Measurements from ENCODE around the gene CYP1A2.
"Not testable (repeated sequence)": the region's sequence is repeated elsewhere in the genome, so short reads cannot be mapped to it uniquely, and the experiment has no call there.

The CYP1A2 gene, protein sequence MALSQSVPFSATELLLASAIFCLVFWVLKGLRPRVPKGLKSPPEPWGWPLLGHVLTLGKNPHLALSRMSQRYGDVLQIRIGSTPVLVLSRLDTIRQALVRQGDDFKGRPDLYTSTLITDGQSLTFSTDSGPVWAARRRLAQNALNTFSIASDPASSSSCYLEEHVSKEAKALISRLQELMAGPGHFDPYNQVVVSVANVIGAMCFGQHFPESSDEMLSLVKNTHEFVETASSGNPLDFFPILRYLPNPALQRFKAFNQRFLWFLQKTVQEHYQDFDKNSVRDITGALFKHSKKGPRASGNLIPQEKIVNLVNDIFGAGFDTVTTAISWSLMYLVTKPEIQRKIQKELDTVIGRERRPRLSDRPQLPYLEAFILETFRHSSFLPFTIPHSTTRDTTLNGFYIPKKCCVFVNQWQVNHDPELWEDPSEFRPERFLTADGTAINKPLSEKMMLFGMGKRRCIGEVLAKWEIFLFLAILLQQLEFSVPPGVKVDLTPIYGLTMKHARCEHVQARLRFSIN

DNA sequence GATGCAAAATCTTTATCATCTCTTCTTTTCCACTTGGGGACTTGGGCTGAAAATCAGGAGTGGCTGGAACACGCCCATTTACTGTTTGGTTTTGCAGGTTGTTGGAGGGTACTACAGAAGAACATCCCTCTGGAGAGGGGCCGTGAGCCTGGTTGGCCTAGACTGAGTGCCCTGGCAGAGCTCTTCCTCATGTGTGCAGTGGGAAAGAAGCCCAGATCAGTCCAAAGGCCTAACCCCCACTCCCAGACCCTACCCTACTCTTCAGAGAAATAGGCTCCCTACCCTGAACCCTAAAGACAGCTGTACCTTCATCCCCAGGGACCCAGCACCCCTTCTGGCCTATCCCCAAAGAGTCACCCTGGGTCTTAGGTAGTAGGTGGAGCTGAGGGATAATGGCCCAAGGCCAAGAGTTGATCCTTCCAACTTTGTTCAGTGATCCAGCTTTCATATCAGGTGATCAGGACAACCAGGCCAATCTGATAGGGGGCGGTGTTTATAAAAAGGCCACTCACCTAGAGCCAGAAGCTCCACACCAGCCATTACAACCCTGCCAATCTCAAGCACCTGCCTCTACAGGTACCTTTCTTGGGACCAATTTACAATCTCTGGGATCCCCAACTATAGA is at the start of gene CYP1A2:
TSS of gene CYP1A2 (plus strand) at position 524 of the 625 bp plus-strand sequence. CDS start 894 bp downstream, outside the sequence.
- no peak for FAIRE-seq
- no peak for DNase-seq (ENCODE audit: low spot score)

DNA sequence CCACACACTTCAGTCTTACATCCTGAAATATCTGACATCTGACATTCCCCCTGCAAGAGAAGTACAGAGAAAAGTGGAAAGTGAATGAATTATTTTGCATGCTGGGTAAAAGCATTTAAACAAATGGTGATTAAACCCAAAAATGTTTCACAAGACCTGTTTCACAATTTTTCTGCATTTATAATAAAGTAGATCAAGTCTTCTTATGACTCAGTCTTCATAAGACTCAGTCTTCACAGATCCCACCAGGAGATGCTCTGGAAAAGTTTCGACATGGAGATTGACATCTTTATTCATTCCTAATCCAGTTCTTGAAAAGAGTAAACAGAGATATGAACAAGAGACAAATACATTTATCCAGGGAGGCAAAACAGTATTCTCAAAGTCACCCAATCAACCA is 39.6 kb upstream of the CYP1A2 start:
- no peak for DNase-seq (ENCODE audit: low spot score)

DNA sequence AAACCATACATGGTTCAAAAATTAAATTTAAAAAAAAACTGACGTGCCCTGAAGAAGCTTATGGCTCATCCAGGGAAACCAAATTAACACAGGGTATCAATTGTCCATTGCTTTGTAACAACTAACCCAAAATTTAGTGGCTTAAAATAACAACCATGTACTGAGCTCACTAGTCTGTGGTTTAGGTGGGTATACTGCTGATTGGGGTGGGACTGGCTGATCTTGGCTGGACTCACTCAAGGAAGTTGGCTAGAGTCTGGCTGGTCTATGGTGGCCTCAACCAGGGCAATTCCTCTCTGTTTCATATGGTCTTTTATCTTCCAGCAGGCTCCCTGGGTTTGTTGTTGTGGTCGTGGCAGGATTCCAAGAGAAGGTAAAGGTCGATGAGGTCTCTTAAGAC is 38.8 kb upstream of the CYP1A2 start:
- FAIRE-seq (no peak), DNase-seq (ENCODE audit: low spot score) (no peak)

More for the DNA sequence above, 39.6 kb upstream of the CYP1A2 start:
- FAIRE-seq = no peak

DNA sequence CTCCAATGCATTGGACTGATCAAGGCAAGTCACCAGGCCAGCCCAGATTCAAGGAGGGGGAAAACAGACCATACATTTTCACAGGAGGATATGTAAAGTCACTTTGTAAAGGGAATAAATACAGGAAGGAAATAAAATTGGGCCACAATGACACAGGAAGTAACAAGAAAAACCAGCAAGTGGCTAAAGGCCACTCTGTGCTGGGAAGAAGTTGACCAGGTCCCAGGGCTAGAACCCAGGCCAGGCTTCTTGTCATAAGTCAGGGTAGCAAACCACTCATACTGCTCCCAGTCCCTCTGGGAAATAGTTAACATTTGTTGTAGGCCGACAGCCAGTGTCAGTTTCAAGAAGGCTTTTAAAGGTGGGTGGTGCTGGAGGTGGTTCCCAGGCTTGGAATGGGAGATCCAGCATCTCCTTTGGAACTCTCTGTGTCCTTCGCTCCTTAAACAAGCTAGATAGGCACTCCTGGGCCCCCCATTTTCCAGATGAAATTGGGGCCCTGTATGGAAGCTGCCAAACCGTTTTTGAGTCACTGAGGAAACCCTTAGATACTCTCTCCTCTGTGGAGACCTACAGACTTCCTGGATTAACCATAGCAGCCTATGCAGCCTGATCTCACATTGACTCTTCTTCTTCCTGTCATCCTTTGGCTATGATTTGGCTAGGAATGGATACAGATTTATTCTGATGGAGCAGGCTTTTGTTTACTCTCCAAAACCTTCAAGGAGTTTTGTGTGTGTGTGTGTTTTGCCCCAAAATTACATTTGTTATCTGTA is 38.1 kb upstream of the CYP1A2 start:
- DNase-seq (ENCODE audit: low spot score) = no peak
- FAIRE-seq = no peak

DNA sequence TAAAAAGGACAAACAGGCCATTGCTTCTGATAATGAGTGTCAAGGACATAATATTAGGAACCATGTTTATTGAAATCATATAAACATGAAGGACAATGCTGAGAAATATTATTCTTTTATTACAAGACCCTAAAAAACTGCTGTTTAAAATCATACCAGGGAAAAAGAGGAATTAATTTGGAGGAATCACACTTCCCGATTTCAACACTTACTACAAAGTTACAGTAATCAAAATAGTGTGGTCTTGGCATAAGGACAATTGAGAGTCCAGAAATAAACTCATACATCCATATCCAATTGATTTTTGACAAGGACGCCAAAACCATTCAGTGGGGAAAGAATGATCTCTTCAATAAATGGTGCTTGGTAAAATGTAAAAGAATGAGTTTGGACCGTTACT is 36.3 kb upstream of the CYP1A2 start:
- no peak for DNase-seq (ENCODE audit: low spot score)
- FAIRE-seq = no peak

DNA sequence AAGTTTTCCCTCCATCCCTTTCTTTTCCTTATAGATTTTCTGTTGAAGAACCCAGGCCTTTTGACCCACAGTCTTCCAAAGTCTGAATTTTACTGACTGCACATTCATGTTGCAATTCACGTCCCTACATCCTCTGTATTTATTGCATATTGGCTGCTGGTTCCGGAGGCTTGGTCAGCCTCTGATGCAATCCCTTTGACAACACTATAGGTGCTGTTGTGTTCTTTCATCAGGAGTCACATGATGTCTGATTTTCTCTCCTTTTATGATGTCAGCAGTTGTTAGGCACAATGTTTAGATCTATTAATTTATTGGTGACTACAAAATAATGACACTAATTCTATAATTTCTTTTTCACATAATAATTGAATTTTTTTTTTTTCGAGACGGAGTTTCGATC is 32.0 kb upstream of the CYP1A2 start:
- no peak for FAIRE-seq

DNA sequence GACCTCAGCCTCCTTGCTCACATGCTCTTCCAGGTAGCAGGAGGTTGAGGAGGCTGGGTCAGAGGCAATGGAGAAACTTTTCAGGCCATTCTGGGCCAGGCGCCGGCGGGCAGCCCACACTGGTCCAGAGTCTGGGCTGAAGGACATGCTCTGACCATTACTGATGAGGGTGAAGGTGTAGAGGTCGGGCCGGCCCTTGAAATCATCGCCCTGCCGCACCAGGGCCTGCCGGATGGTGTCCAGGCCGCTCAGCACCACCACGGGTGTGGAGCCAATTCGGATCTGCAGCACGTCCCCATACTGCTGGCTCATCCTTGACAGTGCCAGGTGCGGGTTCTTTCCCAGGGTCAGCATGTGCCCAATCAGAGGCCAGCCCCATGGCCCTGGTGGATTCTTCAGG is 26.1 kb upstream of the CYP1A2 start:
- no peak for FAIRE-seq
- DNase-seq (ENCODE audit: low spot score) = no peak

More for the DNA sequence above, 32.0 kb upstream of the CYP1A2 start:
- DNase-seq (ENCODE audit: low spot score) = no peak

DNA sequence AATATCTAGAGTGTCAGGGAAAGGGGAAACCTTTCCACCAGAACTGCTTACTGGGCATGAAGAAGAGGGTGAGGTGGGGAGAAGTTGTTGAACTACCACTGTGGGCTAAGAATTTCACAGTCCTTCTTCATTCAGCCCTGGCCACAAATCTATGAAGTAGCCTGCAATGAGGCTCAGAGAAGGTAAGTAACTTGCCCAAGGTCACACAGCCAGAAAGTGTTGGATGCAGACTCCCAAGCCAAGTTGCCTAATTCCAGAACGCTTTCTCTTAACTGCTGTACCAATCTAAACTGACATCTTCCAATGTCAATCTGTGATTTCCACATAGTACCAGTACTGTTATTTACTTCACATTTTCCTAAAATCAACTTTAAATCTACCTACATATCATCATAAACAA is 25.5 kb upstream of the CYP1A2 start:
- no peak for FAIRE-seq
- no peak for DNase-seq (ENCODE audit: low spot score)

DNA sequence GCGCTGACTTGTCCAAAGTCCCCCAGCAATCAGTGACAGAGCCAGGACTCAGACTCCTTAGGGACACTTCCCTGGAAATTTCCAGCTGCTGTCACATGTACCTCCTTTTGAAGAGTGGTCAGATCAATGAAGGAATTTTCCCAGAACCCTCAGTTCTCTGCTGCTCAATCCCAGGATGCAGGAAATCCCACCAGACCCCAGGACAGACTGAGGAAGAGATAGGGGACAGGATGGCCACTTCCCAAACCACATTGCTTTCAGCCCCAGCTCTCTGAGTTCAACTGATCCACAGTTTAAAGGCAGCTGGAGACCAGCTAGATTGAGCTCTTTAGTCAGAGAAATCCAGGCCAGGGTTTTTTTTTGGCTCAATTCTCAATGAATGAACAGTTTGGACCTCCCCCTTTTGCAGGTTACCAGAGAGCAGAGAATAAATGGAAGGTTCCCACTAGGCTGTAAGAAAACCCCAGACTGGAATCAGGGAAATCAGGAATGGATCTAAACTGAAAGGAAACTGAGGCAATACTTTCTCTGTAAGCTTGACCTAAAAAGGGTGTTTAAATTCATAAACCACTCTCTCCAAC is 24.8 kb upstream of the CYP1A2 start:
- DNase-seq (ENCODE audit: low spot score) = peak; percentile 11
- no peak for FAIRE-seq

DNA sequence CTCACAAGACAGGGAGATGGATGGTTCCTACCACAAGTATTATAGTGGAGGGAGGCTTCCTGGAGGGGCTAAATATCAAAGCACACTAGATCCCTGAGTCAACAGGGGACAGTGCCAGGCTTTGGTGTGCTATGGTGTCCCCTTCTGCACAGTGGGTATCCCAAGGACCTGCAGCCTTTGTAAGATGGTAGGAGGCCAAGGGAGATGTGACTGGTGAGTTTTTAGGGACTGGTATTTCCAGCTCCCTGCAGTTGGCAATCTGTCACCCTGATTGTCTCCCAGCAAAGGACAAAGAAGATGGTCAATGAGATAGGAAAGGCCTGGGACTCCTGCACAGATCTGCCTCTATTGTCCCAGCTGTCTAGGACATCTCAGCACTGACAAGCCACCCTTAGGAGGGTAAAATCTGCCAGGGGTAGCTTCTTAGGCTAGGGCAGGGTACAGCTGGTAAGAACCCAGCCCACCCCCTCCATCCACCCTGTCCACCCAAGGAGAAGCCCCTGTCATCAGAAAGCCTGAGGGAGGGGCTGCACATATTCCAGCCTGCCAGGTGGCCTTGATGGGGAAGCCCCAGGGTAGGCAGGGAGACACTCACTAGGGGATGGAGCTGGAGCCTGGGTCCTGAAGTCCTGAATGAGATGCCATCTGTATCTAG is 23.9 kb upstream of the CYP1A2 start:
- no peak for FAIRE-seq
- no peak for DNase-seq (ENCODE audit: low spot score)

DNA sequence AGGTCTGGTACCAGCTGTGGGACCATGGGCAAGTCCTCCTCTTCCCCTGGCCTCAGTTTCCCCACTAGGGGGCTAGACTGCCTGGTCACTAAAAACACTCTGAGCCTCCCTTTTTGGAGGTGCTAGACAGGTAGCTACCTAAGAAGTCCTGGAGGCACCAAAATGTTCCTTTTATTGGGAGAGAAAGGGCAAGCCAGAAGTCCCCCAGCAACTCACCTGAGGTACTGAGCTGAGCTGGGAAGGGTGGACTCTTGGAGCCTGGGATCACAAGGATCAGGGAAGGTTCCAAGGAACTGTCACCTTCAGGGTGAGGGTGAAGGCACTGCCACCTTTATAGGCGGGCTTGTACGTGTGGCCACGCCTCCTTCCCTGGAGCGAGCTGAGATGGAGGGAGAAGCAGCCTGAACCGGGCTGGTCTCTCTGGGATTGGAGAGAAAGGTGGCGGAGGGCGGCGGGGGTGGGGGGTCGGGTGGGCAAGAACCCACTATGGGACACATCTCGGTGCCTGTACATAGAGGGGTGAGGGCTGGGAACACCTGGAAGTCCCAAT is 23.3 kb upstream of the CYP1A2 start, which contains the start of gene CYP1A1:
TSS of gene CYP1A1 (minus strand) at position 304 of the 550 bp plus-strand sequence. CDS start 2,431 bp downstream, outside the sequence.
- DNase-seq (ENCODE audit: low spot score) (no peak), FAIRE-seq (no peak)

DNA sequence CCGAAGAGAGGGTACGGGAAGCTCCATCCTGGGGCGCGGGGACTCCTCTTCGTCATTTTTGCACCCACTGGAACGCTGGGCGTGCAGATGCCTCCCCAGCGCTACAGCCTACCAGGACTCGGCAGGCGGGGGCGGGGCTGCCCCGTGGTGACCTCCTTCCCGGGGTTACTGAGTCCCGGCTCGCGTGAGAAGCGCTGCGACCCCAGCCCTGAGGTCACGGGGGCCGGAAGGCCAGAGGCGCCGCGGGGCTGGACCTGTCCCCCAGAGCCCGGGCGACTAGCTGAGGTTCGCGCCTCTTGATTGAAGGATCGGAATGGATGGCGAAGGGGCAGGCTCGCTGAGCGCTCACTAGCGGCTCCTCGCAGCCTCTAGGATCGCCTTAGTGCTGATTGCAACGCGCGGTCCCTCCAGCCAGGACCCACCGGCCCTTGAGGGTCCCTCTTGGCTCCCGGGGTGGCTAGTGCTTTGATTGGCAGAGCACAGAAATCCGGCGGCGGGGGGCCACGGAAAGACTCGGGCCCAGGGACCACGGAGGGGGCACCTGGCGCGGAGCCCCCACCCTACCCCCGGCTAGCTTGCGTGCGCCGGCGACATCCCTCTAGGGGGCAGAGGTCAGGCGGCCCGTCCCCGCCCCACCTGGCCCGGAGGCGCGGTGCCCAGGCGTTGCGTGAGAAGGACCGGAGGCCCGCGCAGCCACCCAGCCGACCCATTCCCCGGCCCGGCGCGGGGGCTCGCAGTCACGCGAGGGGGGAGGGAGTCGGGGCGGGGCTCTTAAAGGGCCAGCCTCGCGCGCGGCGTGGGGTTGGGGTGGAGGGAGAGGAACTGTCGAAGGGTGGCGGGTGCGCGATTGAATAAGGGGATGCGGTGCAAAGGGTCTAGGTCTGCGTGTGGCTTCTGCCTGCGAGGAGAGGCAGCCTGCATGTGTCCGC is 22.5 kb upstream of the CYP1A2 start:
- FAIRE-seq (no peak), DNase-seq (ENCODE audit: low spot score) (no peak)

DNA sequence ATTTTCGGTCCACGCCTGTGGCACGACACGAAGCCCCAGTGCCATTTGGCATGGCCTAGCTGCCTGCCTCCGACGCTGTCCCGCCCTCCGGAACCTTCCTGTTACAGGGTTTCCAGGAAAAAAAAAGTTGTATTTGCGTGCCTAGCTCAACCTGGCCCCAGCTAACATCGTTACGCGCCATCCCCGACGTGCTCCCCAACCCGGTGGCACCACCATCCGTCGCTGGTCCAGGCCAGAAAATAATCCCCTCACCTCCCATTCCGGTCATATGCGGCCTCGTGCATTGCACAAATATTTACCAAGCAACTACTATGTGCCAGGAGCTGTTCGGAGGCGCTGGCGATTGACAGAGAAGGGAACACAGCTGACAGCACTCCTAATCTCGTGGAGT is 21.9 kb upstream of the CYP1A2 start:
- FAIRE-seq (no peak), DNase-seq (ENCODE audit: low spot score) (no peak)

DNA sequence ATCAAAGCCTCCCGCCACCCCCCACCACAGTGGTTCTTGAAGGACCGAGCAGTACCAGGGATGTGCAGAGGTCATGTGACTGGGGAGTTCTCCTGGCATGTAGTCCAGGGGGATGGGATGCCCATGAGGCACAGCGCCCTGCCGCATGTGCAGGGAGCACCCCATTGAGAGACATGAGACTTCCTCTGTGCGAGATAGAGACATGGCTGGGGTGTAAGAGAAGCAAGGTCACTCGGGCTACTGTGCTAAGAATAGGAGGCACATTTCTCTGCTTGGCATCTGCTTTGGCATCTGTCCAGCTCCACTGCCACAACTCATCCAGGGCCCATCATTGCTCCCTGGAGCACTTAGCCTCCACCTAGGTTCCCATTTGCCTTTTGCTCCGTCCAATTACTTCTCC is 20.9 kb upstream of the CYP1A2 start:
- no peak for DNase-seq (ENCODE audit: low spot score)
- FAIRE-seq = no peak

DNA sequence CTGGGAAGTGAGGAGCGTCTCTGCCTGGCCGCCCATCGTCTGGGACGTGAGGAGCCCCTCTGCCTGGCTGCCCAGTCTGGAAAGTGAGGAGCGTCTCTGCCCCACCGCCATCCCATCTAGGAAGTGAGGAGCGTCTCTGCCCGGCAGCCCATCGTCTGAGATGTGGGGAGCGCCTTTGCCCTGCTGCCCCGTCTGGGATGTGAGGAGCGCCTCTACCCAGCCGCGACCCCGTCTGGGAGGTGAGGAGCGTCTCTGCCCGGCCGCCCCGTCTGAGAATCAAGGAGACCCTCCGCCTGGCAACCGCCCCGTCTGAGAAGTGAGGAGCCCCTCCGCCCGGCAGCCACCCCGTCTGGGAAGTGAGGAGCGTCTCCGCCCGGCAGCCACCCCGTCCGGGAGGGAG is 19.9 kb upstream of the CYP1A2 start:
- not testable (repeated sequence) for FAIRE-seq; DNase-seq (ENCODE audit: low spot score)

DNA sequence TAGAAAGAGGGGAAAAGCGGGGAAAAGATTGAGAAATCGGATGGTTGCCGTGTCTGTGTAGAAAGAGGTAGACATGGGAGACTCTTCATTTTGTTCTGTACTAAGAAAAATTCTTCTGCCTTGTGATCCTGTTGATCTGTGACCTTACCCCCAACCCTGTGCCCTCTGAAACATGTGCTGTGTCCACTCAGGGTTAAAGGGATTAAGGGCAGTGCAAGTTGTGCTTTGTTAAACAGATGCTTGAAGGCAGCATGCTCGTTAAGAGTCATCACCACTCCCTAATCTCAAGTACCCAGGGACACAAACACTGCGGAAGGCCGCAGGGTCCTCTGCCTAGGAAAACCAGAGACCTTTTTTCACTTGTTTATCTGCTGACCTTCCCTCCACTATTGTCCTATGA is 19.3 kb upstream of the CYP1A2 start:
- not testable (repeated sequence) for FAIRE-seq; DNase-seq (ENCODE audit: low spot score)

DNA sequence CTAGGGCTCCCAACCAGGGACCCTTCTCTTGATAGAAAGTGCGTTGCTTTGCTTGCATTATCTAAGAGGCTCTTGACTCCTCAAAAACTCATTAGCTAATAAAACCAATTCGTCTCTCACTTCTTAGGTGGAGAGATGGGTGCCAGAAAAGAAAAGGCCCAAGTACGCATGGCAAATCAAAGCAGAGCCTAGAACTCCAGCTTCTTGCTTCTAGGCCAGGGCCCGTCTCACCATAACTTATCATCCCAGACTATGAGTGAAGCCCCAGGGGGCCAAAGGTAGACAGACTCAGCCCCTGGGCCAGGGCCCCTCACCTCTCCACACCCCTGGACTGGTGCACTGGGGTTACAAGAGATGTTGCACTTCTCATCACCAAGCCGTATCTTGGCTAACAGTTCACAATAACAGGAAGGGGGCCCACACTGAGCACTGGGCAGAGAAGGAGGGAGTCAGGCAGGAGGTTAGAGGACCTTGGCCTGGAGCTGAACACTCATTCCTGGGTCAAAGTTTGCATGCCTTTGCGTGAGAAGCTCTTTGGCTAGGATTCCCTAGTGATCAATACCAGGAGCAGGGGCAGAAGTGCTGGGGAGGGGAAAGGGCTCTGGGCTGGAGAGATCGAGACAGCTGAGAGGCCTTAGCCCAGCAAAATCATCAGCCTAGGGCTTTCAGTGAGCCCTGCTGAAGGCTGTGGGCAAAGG is 17.9 kb upstream of the CYP1A2 start:
- FAIRE-seq = no peak

DNA sequence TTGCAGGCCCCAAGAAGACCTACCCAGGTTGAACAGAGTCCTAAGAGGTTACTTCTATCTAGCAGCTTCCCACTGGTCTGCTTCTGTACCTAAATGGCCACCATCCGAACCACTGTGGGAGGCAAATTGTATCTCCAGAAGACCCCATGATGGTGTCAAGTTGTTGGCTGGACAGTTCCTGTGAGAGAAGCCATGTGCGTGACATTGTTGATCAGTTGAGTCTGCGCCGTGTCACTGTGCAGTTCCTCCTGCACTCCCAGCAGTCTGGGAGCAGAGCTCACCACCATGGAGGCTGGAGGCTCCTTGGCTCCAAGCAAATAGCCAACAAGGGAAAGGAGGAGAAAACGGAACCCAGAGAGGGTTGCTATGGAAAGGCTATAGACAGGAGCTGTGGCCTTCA is 15.8 kb upstream of the CYP1A2 start:
- no peak for FAIRE-seq
- no peak for DNase-seq (ENCODE audit: low spot score)

More for the DNA sequence above, 17.9 kb upstream of the CYP1A2 start:
- DNase-seq (ENCODE audit: low spot score) = no peak

DNA sequence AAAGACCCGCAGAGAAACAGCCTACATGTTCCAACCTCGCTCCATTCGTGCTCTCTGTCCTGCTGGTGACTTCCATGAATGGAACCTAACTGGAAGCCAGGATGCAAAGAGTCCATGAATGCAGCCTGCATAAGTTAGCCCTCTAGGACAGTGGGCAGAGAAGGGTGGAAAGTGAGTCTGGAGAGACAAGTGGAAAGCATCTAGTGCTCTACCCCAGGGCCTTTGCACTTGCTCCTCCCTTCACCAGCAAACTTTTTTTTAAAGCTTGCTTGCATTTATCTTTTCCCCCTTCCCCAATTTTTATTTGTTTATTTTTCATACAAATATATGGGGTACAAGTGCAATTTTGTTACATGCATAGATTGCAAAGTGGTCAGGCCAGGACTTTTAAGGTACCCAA is 15.4 kb upstream of the CYP1A2 start:
- DNase-seq (ENCODE audit: low spot score) (no peak), FAIRE-seq (no peak)

Measured in RCC 7860 (cell line).